WTC11 (cell line): ENCODE data around the gene ELANE. TPM values are rescaled to one million over a fixed set of nuclear protein-coding genes. Genes with fewer than 3 reads are reported as not detected.

Experiments
- ATAC-seq: fragments of 200-7000 bp; cut with Tn5 transposase; 2 replicates; pipeline ENCODE4 v1.10.0; 2021; ENCODE audit warnings: mild to moderate bottlenecking, moderate library complexity
- CTCF ChIA-PET: fragments of 300-600 bp; sonication (Branson Sonifier 250); formaldehyde crosslinking; loops from one replicate; lab custom pipeline; 2021; ENCODE audit warnings: antibody characterized with exemption; lab: Charles Lee
- POLR2A ChIA-PET: fragments of 350-600 bp; sonication (Branson Sonifier 250); formaldehyde crosslinking; loops from one replicate; lab custom pipeline; 2021; ENCODE audit warnings: antibody characterized with exemption; lab: Charles Lee
- DNase-seq: peaks from one replicate; pipeline ENCODE4 v3.0.0; 2021; ENCODE audit warnings: low spot score
- H3K27ac Mint-ChIP-seq: 2 replicates; pipeline ENCODE4 v1.8.0; 2021; ENCODE audit warnings: mixed read lengths
- H3K27me3 Mint-ChIP-seq: 2 replicates; pipeline ENCODE4 v1.8.0; 2021; ENCODE audit warnings: low read depth, mild to moderate bottlenecking, moderate library complexity, mixed read lengths
- H3K36me3 Mint-ChIP-seq: 2 replicates; pipeline ENCODE4 v1.8.0; 2021; ENCODE audit warnings: mixed read lengths
- H3K4me1 Mint-ChIP-seq: 2 replicates; pipeline ENCODE4 v1.8.0; 2022; ENCODE audit warnings: mixed read lengths
- H3K4me3 Mint-ChIP-seq: 2 replicates; pipeline ENCODE4 v1.8.0; 2021; ENCODE audit warnings: mild to moderate bottlenecking, moderate library complexity, mixed read lengths
- H3K9me3 Mint-ChIP-seq: 2 replicates; pipeline ENCODE4 v1.8.0; 2021; ENCODE audit warnings: mixed read lengths
- CBFB ChIP-seq: sonication (generic); formaldehyde crosslinking; IDR thresholded peaks from 2 replicates; pipeline ENCODE4 v1.8.1; 2022; ENCODE audit warnings: mild to moderate bottlenecking, low read depth, missing genetic modification reagents
- CDX4 ChIP-seq: fragments of 250-450 bp; sonication (Bioruptor Pico); IDR thresholded peaks from 2 replicates; pipeline ENCODE4 v1.9.0; 2021; ENCODE audit warnings: moderate library complexity, mild to moderate bottlenecking, inconsistent platforms, borderline replicate concordance
- FOXP1 ChIP-seq: sonication (generic); formaldehyde crosslinking; IDR thresholded peaks from 2 replicates; pipeline ENCODE4 v1.8.0; 2022; ENCODE audit warnings: missing genetic modification reagents, mild to moderate bottlenecking, moderate library complexity, borderline replicate concordance
- FOXP4 ChIP-seq: sonication (generic); formaldehyde crosslinking; IDR thresholded peaks from 2 replicates; pipeline ENCODE4 v1.8.0; 2022; ENCODE audit warnings: mild to moderate bottlenecking, missing genetic modification reagents
- HMGXB4 ChIP-seq: sonication (generic); formaldehyde crosslinking; IDR thresholded peaks from 2 replicates; pipeline ENCODE4 v1.8.1; 2023; ENCODE audit warnings: mild to moderate bottlenecking, moderate library complexity, missing genetic modification reagents
- IRF2 ChIP-seq: sonication (generic); formaldehyde crosslinking; IDR thresholded peaks from 2 replicates; pipeline ENCODE4 v1.8.0; 2022; ENCODE audit warnings: low read depth, missing genetic modification reagents, borderline replicate concordance
- MAX ChIP-seq: sonication (generic); formaldehyde crosslinking; IDR thresholded peaks from 2 replicates; pipeline ENCODE4 v1.8.0; 2022; ENCODE audit warnings: mild to moderate bottlenecking, missing genetic modification reagents
- NR2C2 ChIP-seq: sonication (generic); formaldehyde crosslinking; IDR thresholded peaks from 2 replicates; pipeline ENCODE4 v1.8.0; 2022; ENCODE audit warnings: mild to moderate bottlenecking, missing genetic modification reagents
- PRDM15 ChIP-seq: sonication (generic); formaldehyde crosslinking; IDR thresholded peaks from 2 replicates; pipeline ENCODE4 v1.8.0; 2022; ENCODE audit warnings: missing genetic modification reagents
- PRRX2 ChIP-seq: fragments of 250-450 bp; sonication (Bioruptor Pico); IDR thresholded peaks from 2 replicates; pipeline ENCODE4 v1.8.0; 2021; ENCODE audit warnings: mild to moderate bottlenecking
- SMAD4 ChIP-seq: sonication (generic); formaldehyde crosslinking; IDR thresholded peaks from 2 replicates; pipeline ENCODE4 v1.8.0; 2022; ENCODE audit warnings: mild to moderate bottlenecking, missing genetic modification reagents
- SP1 ChIP-seq: sonication (generic); formaldehyde crosslinking; conservative IDR thresholded peaks from 2 replicates; pipeline ENCODE4 v1.8.1; 2022; ENCODE audit warnings: missing genetic modification reagents
- TCF7 ChIP-seq: sonication (generic); formaldehyde crosslinking; IDR thresholded peaks from 2 replicates; pipeline ENCODE4 v1.8.0; 2022; ENCODE audit warnings: mild to moderate bottlenecking, low read depth, missing genetic modification reagents, moderate library complexity
- TEAD1 ChIP-seq: sonication (generic); formaldehyde crosslinking; IDR thresholded peaks from 2 replicates; pipeline ENCODE4 v1.8.0; 2022; ENCODE audit warnings: mild to moderate bottlenecking, missing genetic modification reagents
- total RNA-seq: library from RNA; stranded (reverse); gene quantifications from 3 replicates; pipeline ENCODE4 v1.2.3, GENCODE V29; 2021
- TF ChIP-seq, protein P1 (sequence below): fragments of 250-450 bp; sonication (Bioruptor Pico); conservative IDR thresholded peaks from 2 replicates; pipeline ENCODE4 v1.9.0; 2021; ENCODE audit warnings: mild to moderate bottlenecking
- TF ChIP-seq, protein P2 (sequence below): fragments of 250-450 bp; sonication (Bioruptor Pico); IDR thresholded peaks from 2 replicates; pipeline ENCODE4 v2.1.2; 2022; ENCODE audit warnings: mild to moderate bottlenecking, moderate library complexity

ELANE gene
- total RNA-seq, 1 experiment from 2014 or later: not detected

- TF ChIP-seq PRDM15 (CRISPR knock-in tag) (no peak), PRRX2 (no peak)
Observed at GRCh38 chr19:803099-803561, 49.0 kb upstream of the ELANE start (continued).

DNA sequence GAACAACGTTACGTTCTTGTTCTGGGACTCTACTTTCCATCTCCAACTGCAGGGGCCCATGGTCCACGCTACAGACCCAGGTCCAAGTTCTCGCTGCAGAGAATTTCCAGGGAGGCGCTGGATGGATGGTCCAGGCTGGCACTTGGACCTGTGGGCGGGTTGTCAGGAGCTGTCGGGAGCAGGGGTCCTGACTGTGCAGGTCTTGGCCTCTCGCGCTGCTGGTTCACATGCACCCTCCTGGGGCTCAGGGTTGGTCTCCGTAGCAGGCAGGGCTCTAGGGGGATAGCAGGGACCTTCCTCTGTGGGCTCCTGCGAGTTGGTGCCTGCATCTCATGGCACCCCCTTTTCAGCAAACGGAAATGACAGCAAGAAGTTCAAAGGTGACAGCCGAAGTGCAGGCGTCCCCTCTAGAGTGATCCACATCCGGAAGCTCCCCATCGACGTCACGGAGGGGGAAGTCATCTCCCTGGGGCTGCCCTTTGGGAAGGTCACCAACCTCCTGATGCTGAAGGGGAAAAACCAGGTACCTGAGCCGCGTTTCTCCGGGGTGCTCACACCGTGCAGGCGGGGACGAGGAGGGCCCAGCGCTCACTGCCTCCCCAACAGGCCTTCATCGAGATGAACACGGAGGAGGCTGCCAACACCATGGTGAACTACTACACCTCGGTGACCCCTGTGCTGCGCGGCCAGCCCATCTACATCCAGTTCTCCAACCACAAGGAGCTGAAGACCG, 48.3 kb upstream of the ELANE start:
- CTCF ChIA-PET: interaction anchor here (0.7 to 1.1 kb wide), 2 partner anchors 34 to 58 kb away, joined by 4 to 5 read pairs; no protein-coding TSS in a partner anchor
- TF ChIP-seq, protein P1, sequence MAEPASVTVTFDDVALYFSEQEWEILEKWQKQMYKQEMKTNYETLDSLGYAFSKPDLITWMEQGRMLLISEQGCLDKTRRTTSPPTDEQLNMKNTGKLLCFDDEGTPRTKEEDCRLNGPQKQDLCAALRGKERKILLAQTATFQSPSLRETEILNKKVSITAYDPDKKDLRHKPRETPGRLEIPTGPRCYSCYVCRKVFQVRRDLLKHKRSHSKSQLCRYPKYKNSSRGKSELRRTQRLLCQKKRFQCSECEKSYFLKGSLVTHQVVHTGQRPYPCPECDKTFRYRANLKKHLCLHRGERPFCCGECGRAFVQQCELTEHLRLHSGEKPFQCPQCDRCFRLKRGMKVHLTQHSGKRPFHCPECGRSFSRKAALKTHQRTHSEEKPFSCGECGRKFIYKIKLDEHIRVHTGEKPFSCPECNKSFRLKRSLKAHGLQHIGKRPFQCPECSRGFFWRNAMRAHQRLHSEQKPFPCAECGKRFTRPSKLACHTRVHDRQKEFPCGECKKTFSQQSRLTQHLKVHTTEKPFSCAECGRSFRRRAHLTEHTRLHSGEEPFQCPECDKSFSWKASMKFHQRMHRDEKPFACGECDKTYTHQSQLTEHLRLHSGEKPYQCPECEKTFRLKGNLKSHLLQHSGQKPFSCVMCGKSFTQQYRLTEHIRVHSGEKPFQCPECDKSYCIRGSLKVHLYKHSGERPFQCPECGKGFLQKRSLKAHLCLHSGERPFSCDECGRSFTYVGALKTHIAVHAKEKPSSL: no peak
- H3K27ac Mint-ChIP-seq: peak overlapping the region; percentile 86
- H3K27me3 Mint-ChIP-seq: no peaks in the 10 kb centered on the region
- H3K4me3 Mint-ChIP-seq: no peak overlapping the region
- no peaks in the 10 kb centered on the region for H3K9me3 Mint-ChIP-seq
- ATAC-seq (no peak), DNase-seq (no peak)
- H3K4me1 Mint-ChIP-seq: peaks cover 40% of the 10 kb centered on the region
- POLR2A ChIA-PET: interaction anchor here (1.1 kb wide), 1 partner anchor 9 kb away, joined by 4 read pairs; no protein-coding TSS in a partner anchor
- H3K36me3 Mint-ChIP-seq: peaks cover 61% of the 10 kb centered on the region

DNA sequence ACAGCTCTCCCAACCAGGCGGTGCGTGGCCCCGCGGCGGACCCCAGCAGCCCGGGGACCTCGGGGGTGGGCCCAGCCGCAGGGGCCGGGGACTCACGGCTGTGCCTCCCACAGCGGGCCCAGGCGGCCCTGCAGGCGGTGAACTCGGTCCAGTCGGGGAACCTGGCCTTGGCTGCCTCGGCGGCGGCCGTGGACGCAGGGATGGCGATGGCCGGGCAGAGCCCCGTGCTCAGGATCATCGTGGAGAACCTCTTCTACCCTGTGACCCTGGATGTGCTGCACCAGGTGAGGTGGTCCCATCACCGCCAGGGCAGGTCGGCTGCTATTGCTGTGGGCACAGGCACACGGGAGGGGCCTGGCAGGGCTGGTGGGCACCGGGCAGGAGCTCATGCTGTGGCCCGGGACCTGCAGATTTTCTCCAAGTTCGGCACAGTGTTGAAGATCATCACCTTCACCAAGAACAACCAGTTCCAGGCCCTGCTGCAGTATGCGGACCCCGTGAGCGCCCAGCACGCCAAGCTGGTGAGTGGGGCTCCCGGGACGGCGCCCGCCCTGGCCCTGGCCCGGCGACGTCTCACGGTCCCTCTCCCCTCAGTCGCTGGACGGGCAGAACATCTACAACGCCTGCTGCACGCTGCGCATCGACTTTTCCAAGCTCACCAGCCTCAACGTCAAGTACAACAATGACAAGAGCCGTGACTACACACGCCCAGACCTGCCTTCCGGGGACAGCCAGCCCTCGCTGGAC, 47.5 kb upstream of the ELANE start:
- H3K27ac Mint-ChIP-seq: peak overlapping the region; percentile 74

DNA sequence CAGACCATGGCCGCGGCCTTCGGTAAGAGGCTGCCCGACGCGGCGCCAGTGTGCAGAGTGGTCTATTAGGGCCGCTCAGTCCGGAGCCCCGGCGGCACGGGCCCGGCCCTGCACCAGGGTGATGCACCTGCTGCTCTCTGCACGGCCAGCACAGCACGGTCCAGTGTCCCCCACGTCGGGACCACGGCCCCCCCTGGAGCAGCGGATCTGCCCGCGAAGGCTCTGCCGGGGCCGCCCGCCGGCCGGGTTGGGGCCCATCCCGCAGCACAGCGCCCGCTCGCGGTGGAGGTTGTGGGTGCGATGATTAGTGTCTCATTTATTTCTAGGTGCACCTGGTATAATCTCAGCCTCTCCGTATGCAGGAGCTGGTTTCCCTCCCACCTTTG, 46.9 kb upstream of the ELANE start:
- Mint-ChIP-seq H3K27me3 (no peaks in the 10 kb centered on the region), H3K27ac (peak overlapping the region; percentile 74), H3K9me3 (no peaks in the 10 kb centered on the region), H3K4me1 (peaks cover 29% of the 10 kb centered on the region), H3K36me3 (peaks cover 57% of the 10 kb centered on the region), H3K4me3 (no peak overlapping the region)
- ATAC-seq (no peak), DNase-seq (no peak)
- ChIA-PET CTCF (no interaction called here), POLR2A (interaction anchor here (1.1 kb wide), 1 partner anchor 8 kb away, joined by 4 read pairs; no protein-coding TSS in a partner anchor)
- TF ChIP-seq FOXP4 (CRISPR knock-in tag) (no peak), TEAD1 (CRISPR knock-in tag) (no peak), MAX (CRISPR knock-in tag) (no peak), NR2C2 (CRISPR knock-in tag) (no peak), HMGXB4 (no peak), CDX4 (CRISPR knock-in tag) (no peak), SP1 (CRISPR knock-in tag) (no peak), TCF7 (CRISPR knock-in tag) (no peak), IRF2 (no peak)

More for the DNA sequence above, 47.5 kb upstream of the ELANE start:
- no peak for TF ChIP-seq CBFB (CRISPR knock-in tag)
- TF ChIP-seq, protein P2, sequence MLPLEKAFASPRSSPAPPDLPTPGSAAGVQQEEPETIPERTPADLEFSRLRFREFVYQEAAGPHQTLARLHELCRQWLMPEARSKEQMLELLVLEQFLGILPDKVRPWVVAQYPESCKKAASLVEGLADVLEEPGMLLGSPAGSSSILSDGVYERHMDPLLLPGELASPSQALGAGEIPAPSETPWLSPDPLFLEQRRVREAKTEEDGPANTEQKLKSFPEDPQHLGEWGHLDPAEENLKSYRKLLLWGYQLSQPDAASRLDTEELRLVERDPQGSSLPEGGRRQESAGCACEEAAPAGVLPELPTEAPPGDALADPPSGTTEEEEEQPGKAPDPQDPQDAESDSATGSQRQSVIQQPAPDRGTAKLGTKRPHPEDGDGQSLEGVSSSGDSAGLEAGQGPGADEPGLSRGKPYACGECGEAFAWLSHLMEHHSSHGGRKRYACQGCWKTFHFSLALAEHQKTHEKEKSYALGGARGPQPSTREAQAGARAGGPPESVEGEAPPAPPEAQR (CRISPR knock-in tag): no peak
- TF ChIP-seq SMAD4 (CRISPR knock-in tag): no peak
- TF ChIP-seq FOXP1: 0 out of 2 replicates have a peak, but pooled peaks have one; percentile 34
- TF ChIP-seq, all 79 proteins: peak for 1
- ChIA-PET CTCF (no interaction called here), POLR2A (interaction anchor here (1.1 kb wide), 1 partner anchor 9 kb away, joined by 4 read pairs; no protein-coding TSS in a partner anchor)
- no peak for ATAC-seq
- Mint-ChIP-seq H3K4me3 (no peak overlapping the region), H3K27me3 (no peaks in the 10 kb centered on the region), H3K36me3 (peaks cover 57% of the 10 kb centered on the region), H3K9me3 (no peaks in the 10 kb centered on the region), H3K4me1 (peaks cover 34% of the 10 kb centered on the region)
- DNase-seq: no peak
